Activated T-helper 17 cell treated with anti-CD3 and anti-CD28 coated beads, Interleukin-2, amount 50 U/mL, for 72 hours (primary cell): ENCODE data around the gene FBF1. TPM values are rescaled to one million over a fixed set of nuclear protein-coding genes. Genes with fewer than 3 reads are reported as not detected.
"Not testable (repeated sequence)": the region's sequence is repeated elsewhere in the genome, so short reads cannot be mapped to it uniquely, and the experiment has no call there.

Experiments
- ATAC-seq: fragments of 150-1000 bp; cut with Tn5 transposase; replicated peaks from 2 replicates; pipeline ENCODE4 v1.10.0; 2021; ENCODE audit warnings: mild to moderate bottlenecking, moderate library complexity
- H3K27ac Mint-ChIP-seq: one replicate; pipeline ENCODE4 v1.8.0; 2022; ENCODE audit warnings: mixed read lengths
- H3K27me3 Mint-ChIP-seq: one replicate; pipeline ENCODE4 v1.8.0; 2022; ENCODE audit warnings: mixed read lengths
- H3K36me3 Mint-ChIP-seq: one replicate; pipeline ENCODE4 v1.8.0; 2022; ENCODE audit warnings: low read depth, mild to moderate bottlenecking, mixed read lengths
- H3K4me1 Mint-ChIP-seq: one replicate; pipeline ENCODE4 v1.8.0; 2022; ENCODE audit warnings: mixed read lengths
- H3K4me3 Mint-ChIP-seq: one replicate; pipeline ENCODE4 v1.8.0; 2022; ENCODE audit warnings: mild to moderate bottlenecking, mixed read lengths
- H3K9me3 Mint-ChIP-seq: one replicate; pipeline ENCODE4 v1.8.0; 2022; ENCODE audit warnings: mixed read lengths
- total RNA-seq, 2 donors: library from RNA; stranded (reverse); gene quantifications; one replicate each; pipeline ENCODE4 v1.2.3, GENCODE V29; 2022

FBF1 gene
- total RNA-seq, 2 donors from 2014 or later = 9.2 to 10.6 TPM

- H3K4me3 Mint-ChIP-seq = peak overlapping the region; percentile 67
- peaks cover 15% of the 10 kb centered on the region for H3K4me1 Mint-ChIP-seq
- no peaks in the 10 kb centered on the region for H3K27me3 Mint-ChIP-seq
- no peak overlapping the region for H3K27ac Mint-ChIP-seq
- H3K9me3 Mint-ChIP-seq = no peaks in the 10 kb centered on the region
- H3K36me3 Mint-ChIP-seq = peaks cover 35% of the 10 kb centered on the region
- ATAC-seq = no peak
Measured at GRCh38 chr17:75898065-75898464, 42.8 kb downstream of the FBF1 start.

GRCh38 chr17:75897160-75898019, 43.5 kb downstream of the FBF1 start:
- peak overlapping the region; percentile 67 for H3K4me3 Mint-ChIP-seq
- H3K9me3 Mint-ChIP-seq = no peaks in the 10 kb centered on the region
- ATAC-seq = no peak
- H3K27me3 Mint-ChIP-seq = no peaks in the 10 kb centered on the region
- H3K4me1 Mint-ChIP-seq = peaks cover 15% of the 10 kb centered on the region
- H3K36me3 Mint-ChIP-seq = peaks cover 35% of the 10 kb centered on the region
- peak overlapping the region; percentile 62 for H3K27ac Mint-ChIP-seq

GRCh38 chr17:75896415-75897159, 44.3 kb downstream of the FBF1 start, which contains the start of gene TRIM65:
Gene TRIM65, minus strand, starts transcription at chr17:75896951. Its CDS starts 14 bp downstream, at chr17:75896937.
- peak within 1 kb of the TSS; percentile 88 for H3K4me3 Mint-ChIP-seq
- peaks cover 35% of the 10 kb centered on the region for H3K36me3 Mint-ChIP-seq
- no peaks in the 10 kb centered on the region for H3K27me3 Mint-ChIP-seq
- H3K4me1 Mint-ChIP-seq = peaks cover 15% of the 10 kb centered on the region
- no peaks in the 10 kb centered on the region for H3K9me3 Mint-ChIP-seq
- H3K27ac Mint-ChIP-seq = peak within 1 kb of the TSS; percentile 84
- ATAC-seq = peak; percentile 94

GRCh38 chr17:75895370-75896155, 45.3 kb downstream of the FBF1 start:
- peaks cover 15% of the 10 kb centered on the region for H3K4me1 Mint-ChIP-seq
- H3K27ac Mint-ChIP-seq = peak overlapping the region; percentile 84
- H3K36me3 Mint-ChIP-seq = peaks cover 31% of the 10 kb centered on the region
- H3K9me3 Mint-ChIP-seq = no peaks in the 10 kb centered on the region
- peak overlapping the region; percentile 88 for H3K4me3 Mint-ChIP-seq
- no peaks in the 10 kb centered on the region for H3K27me3 Mint-ChIP-seq
- peak; percentile 9 for ATAC-seq

- no peak for ATAC-seq
- Mint-ChIP-seq H3K36me3 (peaks cover 31% of the 10 kb centered on the region), H3K27me3 (no peaks in the 10 kb centered on the region), H3K4me1 (peaks cover 18% of the 10 kb centered on the region), H3K4me3 (peak overlapping the region; percentile 31), H3K27ac (peak overlapping the region; percentile 79), H3K9me3 (no peaks in the 10 kb centered on the region)
Measured at GRCh38 chr17:75894049-75894733, 46.7 kb downstream of the FBF1 start.

- peaks cover 18% of the 10 kb centered on the region for H3K4me1 Mint-ChIP-seq
- no peak for ATAC-seq
- peak overlapping the region; percentile 79 for H3K27ac Mint-ChIP-seq
- no peaks in the 10 kb centered on the region for H3K27me3 Mint-ChIP-seq
- H3K4me3 Mint-ChIP-seq = peak overlapping the region; percentile 31
- peaks cover 24% of the 10 kb centered on the region for H3K36me3 Mint-ChIP-seq
- no peaks in the 10 kb centered on the region for H3K9me3 Mint-ChIP-seq
Measured at GRCh38 chr17:75893305-75894048, 47.4 kb downstream of the FBF1 start.

- H3K4me3 Mint-ChIP-seq = no peak overlapping the region
- peaks cover 18% of the 10 kb centered on the region for H3K36me3 Mint-ChIP-seq
- H3K27ac Mint-ChIP-seq = no peak overlapping the region
- peaks cover 18% of the 10 kb centered on the region for H3K4me1 Mint-ChIP-seq
- ATAC-seq = no peak
- no peaks in the 10 kb centered on the region for H3K9me3 Mint-ChIP-seq
- no peaks in the 10 kb centered on the region for H3K27me3 Mint-ChIP-seq
Measured at GRCh38 chr17:75892556-75893224, 48.2 kb downstream of the FBF1 start.

GRCh38 chr17:75891605-75892555, 49.0 kb downstream of the FBF1 start:
- H3K27me3 Mint-ChIP-seq = no peaks in the 10 kb centered on the region
- no peak overlapping the region for H3K27ac Mint-ChIP-seq
- peaks cover 18% of the 10 kb centered on the region for H3K4me1 Mint-ChIP-seq
- H3K36me3 Mint-ChIP-seq = peaks cover 14% of the 10 kb centered on the region
- no peak overlapping the region for H3K4me3 Mint-ChIP-seq
- H3K9me3 Mint-ChIP-seq = no peaks in the 10 kb centered on the region
- ATAC-seq = no peak

- Mint-ChIP-seq H3K36me3 (peaks cover 14% of the 10 kb centered on the region), H3K4me3 (no peak overlapping the region), H3K9me3 (no peaks in the 10 kb centered on the region), H3K27ac (no peak overlapping the region), H3K27me3 (no peaks in the 10 kb centered on the region), H3K4me1 (peaks cover 18% of the 10 kb centered on the region)
- ATAC-seq = no peak
Measured at GRCh38 chr17:75891022-75891604, 49.7 kb downstream of the FBF1 start.

GRCh38 chr17:75889454-75889853, 51.4 kb downstream of the FBF1 start:
- H3K9me3 Mint-ChIP-seq = no peaks in the 10 kb centered on the region
- ATAC-seq = peak; percentile 82
- H3K4me3 Mint-ChIP-seq = no peak overlapping the region
- H3K4me1 Mint-ChIP-seq = peaks cover 9% of the 10 kb centered on the region
- H3K36me3 Mint-ChIP-seq = peaks cover 14% of the 10 kb centered on the region
- H3K27me3 Mint-ChIP-seq = no peaks in the 10 kb centered on the region
- peak overlapping the region; percentile 79 for H3K27ac Mint-ChIP-seq

GRCh38 chr17:75888484-75888883, 52.4 kb downstream of the FBF1 start:
- peaks cover 14% of the 10 kb centered on the region for H3K36me3 Mint-ChIP-seq
- no peaks in the 10 kb centered on the region for H3K9me3 Mint-ChIP-seq
- no peak for ATAC-seq
- H3K4me3 Mint-ChIP-seq = no peak overlapping the region
- H3K4me1 Mint-ChIP-seq = peaks cover 4% of the 10 kb centered on the region
- no peak overlapping the region for H3K27ac Mint-ChIP-seq
- no peaks in the 10 kb centered on the region for H3K27me3 Mint-ChIP-seq

- H3K36me3 Mint-ChIP-seq = peaks cover 14% of the 10 kb centered on the region
- not testable (repeated sequence) for H3K4me3 Mint-ChIP-seq, H3K27ac Mint-ChIP-seq, H3K9me3 Mint-ChIP-seq, H3K27me3 Mint-ChIP-seq, H3K4me1 Mint-ChIP-seq, ATAC-seq
Measured at GRCh38 chr17:75885860-75886259, 55.0 kb downstream of the FBF1 start.
